Left colon (tissue), 2 donors: Measurements from ENCODE around the gene ELOVL1. TPM values are rescaled to one million over a fixed set of nuclear protein-coding genes. Genes with fewer than 3 reads are reported as not detected.

Experiments used
- ATAC-seq: fragments of 200-7000 bp; cut with Tn5 transposase; one replicate; pipeline ENCODE4 v1.9.1; 2020; ENCODE audit warnings: mild to moderate bottlenecking, moderate library complexity
- DNase-seq, 2 donors: peaks; one replicate each; pipeline ENCODE4 v3.0.0-alpha.2; 2020
- intact Hi-C, 2 donors: fragments of 100-400 bp; cut with DNase I in 1 of 2; cut with micrococcal nuclease in 1 of 2; formaldehyde crosslinking; loops; one replicate each; pipeline versions ENCODE4 v1.11.2 to v1.14.0; 2022; cut with DNase I, micrococcal nuclease
- microRNA-seq, 2 donors: library from miRNA; unstranded; fragments of <30 nt; microRNA quantifications; one replicate each; pipeline versions ENCODE4 v1.1.0 to v1.2.0, GENCODE V29; 2020
- total RNA-seq, 2 donors: library from RNA; stranded (reverse); fragmentation: NEBNext Ultra II Directional; extraction: Animal tissue kit (Norgen Biotek cat#: 25700); gene quantifications; one replicate each; pipeline ENCODE4 v1.2.1, GENCODE V29; 2021
- donor health status: DM: no; HTN: no; CAD: no.
- donor health status: DM: yes; HTN: yes; CAD: no.

Gene ELOVL1
- total RNA-seq, 2 donors from 2014 or later: 135 to 152 TPM

GRCh38 chr1:43315963-43316737 lies 51.7 kb downstream of the ELOVL1 start:
- intact Hi-C loops: no loop called here
- ATAC-seq (no peak), DNase-seq (no peak)

- ATAC-seq: no peak
- intact Hi-C loops: no loop called here
- DNase-seq: no peak
Observed at GRCh38 chr1:43315481-43315880, 52.3 kb downstream of the ELOVL1 start.

GRCh38 chr1:43314233-43314632 lies 53.6 kb downstream of the ELOVL1 start:
- ATAC-seq (no peak), DNase-seq (no peak)
- intact Hi-C loops: no loop called here

- DNase-seq: peak; percentile 68 to 83
- peak; percentile 96 for ATAC-seq
- intact Hi-C loops: no loop called here
Observed at GRCh38 chr1:43313771-43314170, 54.0 kb downstream of the ELOVL1 start.

Small RNA genes within 50 kb of the gene (microRNA-seq; reads per million reads assigned to microRNA genes)
- gene MIR6734: 1.1 to 5.4 reads per million in 2 donors

Other genes with a start within 250 kb of the ELOVL1 start
- gene EBNA1BP2, start 195.7 kb downstream of the ELOVL1 start, total RNA-seq: 10 to 100 TPM; 30.4 to 32.4 TPM
- gene CFAP57, start 195.7 kb downstream of the ELOVL1 start, total RNA-seq: not detected
- 10 to 100 TPM; 52.4 to 63.3 TPM for gene TMEM125, start 98.0 kb downstream of the ELOVL1 start, total RNA-seq
- 10 to 100 TPM; 76.9 to 97.8 TPM for gene C1orf210, start 82.4 kb downstream of the ELOVL1 start, total RNA-seq
- gene TIE1, start 67.0 kb downstream of the ELOVL1 start, total RNA-seq: 1 to 10 TPM; 4.9 to 7.6 TPM
- gene MPL, start 30.2 kb downstream of the ELOVL1 start, total RNA-seq: under 1 TPM in 1 of 2 donors, not detected in 1; 0.56 TPM
- gene CDC20, start 9.0 kb downstream of the ELOVL1 start, total RNA-seq: 10 to 100 TPM; 10.5 to 24.3 TPM
- gene MED8, start 21.8 kb upstream of the ELOVL1 start, total RNA-seq: 10 to 100 TPM; 39.1 to 39.5 TPM
- 10 to 100 TPM; 49.5 to 73.2 TPM for gene SZT2, start 21.9 kb upstream of the ELOVL1 start, total RNA-seq
- gene HYI, start 85.9 kb upstream of the ELOVL1 start, total RNA-seq: 10 to 100 TPM; 60.9 to 74.3 TPM
- gene PTPRF, start 162.9 kb upstream of the ELOVL1 start, total RNA-seq: 100 to 1,000 TPM; 514 to 671 TPM